A549 (cell line): Measurements from ENCODE around the gene TMEM117.

Experiments used
- CEBPB ChIP-seq, 2 experiments: fragments of >200 bp in 1 of 2; sonication (Bioruptor Twin) in 1 of 2; formaldehyde crosslinking in 1 of 2; IDR thresholded peaks; 2 replicates each; pipeline ENCODE4 v1.6.1; 2012 to 2016
- CHD4 ChIP-seq: fragments of 200-600 bp; sonication (generic); IDR thresholded peaks from 2 replicates; pipeline ENCODE4 v1.6.1; 2016; ENCODE audit warnings: antibody characterized with exemption, mild to moderate bottlenecking, borderline replicate concordance
- JUN ChIP-seq, 2 experiments: fragments of >200 bp; sonication (Bioruptor Twin); formaldehyde crosslinking; IDR thresholded peaks; 2 replicates in 1 of 2; 3 replicates in 1 of 2; pipeline ENCODE4 v1.6.1; 2016 to 2017
- MYC ChIP-seq: IDR thresholded peaks from 2 replicates; pipeline ENCODE4 v1.6.1; 2012; ENCODE audit warnings: mild to moderate bottlenecking, inconsistent platforms, low read length, improper control_type of control experiment, borderline replicate concordance
- PHF8 ChIP-seq: fragments of 200-600 bp; sonication (generic); IDR thresholded peaks from 2 replicates; pipeline ENCODE4 v1.6.1; 2016; ENCODE audit warnings: low read depth, mild to moderate bottlenecking, antibody characterized with exemption, moderate library complexity, borderline replicate concordance
- POLR2A ChIP-seq: IDR thresholded peaks from 2 replicates; pipeline ENCODE4 v1.6.1; 2012; ENCODE audit warnings: mild to moderate bottlenecking, low read length
- TP53 ChIP-seq: fragments of 250-450 bp; sonication (Bioruptor Pico); IDR thresholded peaks from 2 replicates; pipeline ENCODE4 v1.5.0; 2021; ENCODE audit warnings: mild to moderate bottlenecking, moderate library complexity
- ZFP36 ChIP-seq: fragments of 450-650 bp; IDR thresholded peaks from 2 replicates; pipeline ENCODE4 v1.6.1; 2014; ENCODE audit warnings: borderline replicate concordance; ENCODE audit not compliant: partially characterized antibody
- TF ChIP-seq, protein P1 (sequence below): fragments of >200 bp; sonication (Bioruptor Twin); formaldehyde crosslinking; IDR thresholded peaks from 3 replicates; pipeline ENCODE4 v1.5.1; 2016
- TF ChIP-seq, protein P2 (sequence below): IDR thresholded peaks from 2 replicates; pipeline ENCODE4 v1.6.1; 2012

DNA sequence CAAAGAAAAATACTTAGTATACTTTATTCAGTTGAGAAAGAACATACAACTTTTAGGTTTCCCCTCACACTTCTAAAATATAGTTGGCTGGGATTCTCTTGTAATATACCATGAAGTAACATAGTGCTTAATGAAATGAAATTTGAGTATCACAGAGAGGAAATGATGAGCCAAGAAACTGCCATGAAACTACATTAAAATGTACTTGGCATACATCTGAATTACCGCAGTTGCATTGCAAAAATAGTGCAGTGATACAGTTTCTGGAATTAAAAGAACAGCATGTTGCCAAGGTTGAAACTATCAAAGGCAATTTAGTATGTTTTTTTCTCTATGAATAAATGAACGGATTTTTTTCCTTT lies 389.2 kb downstream of the TMEM117 start:
- TF ChIP-seq, protein P1, sequence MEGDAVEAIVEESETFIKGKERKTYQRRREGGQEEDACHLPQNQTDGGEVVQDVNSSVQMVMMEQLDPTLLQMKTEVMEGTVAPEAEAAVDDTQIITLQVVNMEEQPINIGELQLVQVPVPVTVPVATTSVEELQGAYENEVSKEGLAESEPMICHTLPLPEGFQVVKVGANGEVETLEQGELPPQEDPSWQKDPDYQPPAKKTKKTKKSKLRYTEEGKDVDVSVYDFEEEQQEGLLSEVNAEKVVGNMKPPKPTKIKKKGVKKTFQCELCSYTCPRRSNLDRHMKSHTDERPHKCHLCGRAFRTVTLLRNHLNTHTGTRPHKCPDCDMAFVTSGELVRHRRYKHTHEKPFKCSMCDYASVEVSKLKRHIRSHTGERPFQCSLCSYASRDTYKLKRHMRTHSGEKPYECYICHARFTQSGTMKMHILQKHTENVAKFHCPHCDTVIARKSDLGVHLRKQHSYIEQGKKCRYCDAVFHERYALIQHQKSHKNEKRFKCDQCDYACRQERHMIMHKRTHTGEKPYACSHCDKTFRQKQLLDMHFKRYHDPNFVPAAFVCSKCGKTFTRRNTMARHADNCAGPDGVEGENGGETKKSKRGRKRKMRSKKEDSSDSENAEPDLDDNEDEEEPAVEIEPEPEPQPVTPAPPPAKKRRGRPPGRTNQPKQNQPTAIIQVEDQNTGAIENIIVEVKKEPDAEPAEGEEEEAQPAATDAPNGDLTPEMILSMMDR = no peak
- TF ChIP-seq MYC (no peak), CHD4 (no peak), PHF8 (no peak), JUN (IDR thresholded peaks at IDR 0.05) (no peak), TP53 (no peak), ZFP36 (no peak), POLR2A (no peak), CEBPB (IDR thresholded peaks at IDR 0.05) (no peak)
- TF ChIP-seq, protein P2, sequence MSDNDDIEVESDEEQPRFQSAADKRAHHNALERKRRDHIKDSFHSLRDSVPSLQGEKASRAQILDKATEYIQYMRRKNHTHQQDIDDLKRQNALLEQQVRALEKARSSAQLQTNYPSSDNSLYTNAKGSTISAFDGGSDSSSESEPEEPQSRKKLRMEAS = no peak
